Brain pericyte (primary cell): ENCODE data around the gene MORN4.
"Not testable (repeated sequence)": the region's sequence is repeated elsewhere in the genome, so short reads cannot be mapped to it uniquely, and the experiment has no call there.

Source experiments
- DNase-seq: peaks from one replicate; pipeline ENCODE4 v3.0.0-alpha.2; 2012; ENCODE audit warnings: low read depth, low spot score

The MORN4 gene

GRCh38 chr10:97597778-97598177, 35.5 kb downstream of the MORN4 start:
- no peak for DNase-seq

- DNase-seq = no peak
Measured at GRCh38 chr10:97596101-97597082, 36.9 kb downstream of the MORN4 start.

GRCh38 chr10:97593421-97593820, 39.9 kb downstream of the MORN4 start:
- DNase-seq = no peak

- no peak for DNase-seq
Measured at GRCh38 chr10:97590748-97591495, 42.4 kb downstream of the MORN4 start.

- no peak for DNase-seq
Measured at GRCh38 chr10:97590082-97590747, 43.1 kb downstream of the MORN4 start.

GRCh38 chr10:97589479-97589878, 43.8 kb downstream of the MORN4 start, which contains the start of gene C10orf62:
Gene C10orf62, plus strand, starts transcription at chr10:97589721. Its CDS starts 177 bp downstream, at chr10:97589898.
- no peak for DNase-seq

- no peak for DNase-seq
Measured at GRCh38 chr10:97587183-97587582, 46.1 kb downstream of the MORN4 start.

- DNase-seq = no peak
Measured at GRCh38 chr10:97585439-97585811, 47.9 kb downstream of the MORN4 start.

- no peak for DNase-seq
Measured at GRCh38 chr10:97584798-97585438, 48.4 kb downstream of the MORN4 start.

GRCh38 chr10:97584060-97584797, 49.1 kb downstream of the MORN4 start, which contains the start of gene HOGA1:
Gene HOGA1, plus strand, starts transcription at chr10:97584389. Its CDS starts 315 bp downstream, at chr10:97584704.
- no peak for DNase-seq

GRCh38 chr10:97583476-97583875, 49.8 kb downstream of the MORN4 start:
- DNase-seq = no peak

- no peak for DNase-seq
Measured at GRCh38 chr10:97582169-97582568, 51.1 kb downstream of the MORN4 start.

GRCh38 chr10:97580421-97581367, 52.6 kb downstream of the MORN4 start:
- no peak for DNase-seq

GRCh38 chr10:97578171-97578844, 55.0 kb downstream of the MORN4 start:
- DNase-seq = no peak

- no peak for DNase-seq
Measured at GRCh38 chr10:97577701-97578100, 55.6 kb downstream of the MORN4 start.

GRCh38 chr10:97576487-97576886, 56.8 kb downstream of the MORN4 start:
- not testable (repeated sequence) for DNase-seq

- no peak for DNase-seq
Measured at GRCh38 chr10:97575127-97575668, 58.1 kb downstream of the MORN4 start.

- no peak for DNase-seq
Measured at GRCh38 chr10:97574374-97575126, 58.8 kb downstream of the MORN4 start.
